Astrocyte (in vitro differentiated cells and primary cell): Measurements from ENCODE around the gene ALOXE3.

Experiments used
- CTCF ChIP-seq: IDR thresholded peaks from 2 replicates; pipeline ENCODE4 v1.5.1; 2011; ENCODE audit warnings: low read depth, mild to moderate bottlenecking, inconsistent platforms, low read length, moderate library complexity; ENCODE audit not compliant: insufficient read depth
- EZH2 ChIP-seq: IDR thresholded peaks from 2 replicates; pipeline ENCODE4 v1.6.1; 2012; ENCODE audit warnings: mild to moderate bottlenecking, low read length, inconsistent platforms; ENCODE audit not compliant: insufficient read depth

DNA sequence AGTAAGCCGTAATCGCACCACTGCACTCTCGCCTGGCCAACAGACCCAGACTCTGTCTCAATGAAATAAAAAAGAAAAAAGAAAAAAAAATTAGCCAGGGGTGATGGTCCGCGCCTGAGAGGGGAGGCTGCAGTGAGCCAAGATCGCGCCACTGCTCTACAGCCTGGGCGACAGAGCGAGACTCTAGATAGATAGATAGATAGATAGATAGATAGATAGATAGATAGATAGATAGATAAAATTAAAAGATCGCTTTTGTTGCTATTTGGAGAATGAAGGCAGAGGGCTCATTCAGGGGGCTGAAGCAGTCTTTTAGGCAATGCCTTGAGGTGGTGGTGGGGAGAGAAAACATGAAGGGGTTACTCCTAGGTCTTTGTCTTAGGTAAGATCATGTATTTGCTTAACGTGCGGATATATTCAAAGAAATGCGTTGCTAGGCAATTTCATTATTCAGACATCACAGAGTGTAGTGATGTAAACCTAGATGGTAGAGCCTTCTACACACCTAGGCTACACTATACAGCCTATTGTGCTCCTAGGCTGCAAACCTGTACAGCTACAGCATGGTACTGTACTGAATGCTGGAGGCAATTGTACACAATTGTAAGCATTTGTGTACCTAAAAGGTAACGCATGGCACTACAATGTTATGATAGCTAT lies 9.9 kb upstream of the ALOXE3 start:
- TF ChIP-seq CTCF, result no peak
- TF ChIP-seq EZH2, result no peak
